GM23248 (cell line): ENCODE measurements around the gene SFXN2. TPM values are rescaled to one million over a fixed set of nuclear protein-coding genes. Genes with fewer than 3 reads are reported as not detected.
A peak's percentile ranks its signal among the peaks of the same experiment; 100 is the strongest.

Experiments used
- DNase-seq: peaks from one replicate; pipeline ENCODE4 v3.0.0-alpha.2; 2015
- H2AFZ ChIP-seq: fragments of 200-600 bp; sonication (generic); 2 replicates; pipeline ENCODE4 v1.6.1; 2016; ENCODE audit warnings: antibody characterized with exemption
- H3F3A ChIP-seq: fragments of 200-600 bp; sonication (generic); 2 replicates; pipeline ENCODE4 v1.6.1; 2016; ENCODE audit warnings: mild to moderate bottlenecking, antibody characterized with exemption, mixed run types; ENCODE audit not compliant: insufficient read depth
- H3K27ac ChIP-seq: fragments of 200-600 bp; sonication (generic); 2 replicates; pipeline ENCODE4 v1.5.1; 2016; ENCODE audit warnings: mild to moderate bottlenecking
- H3K27me3 ChIP-seq: fragments of 200-600 bp; sonication (generic); replicated peaks from 2 replicates; pipeline ENCODE4 v1.6.1; 2016; ENCODE audit warnings: mild to moderate bottlenecking; ENCODE audit not compliant: insufficient read depth
- H3K36me3 ChIP-seq: fragments of 200-600 bp; sonication (generic); 2 replicates; pipeline ENCODE4 v1.6.1; 2016; ENCODE audit warnings: low read depth, mild to moderate bottlenecking
- H3K4me1 ChIP-seq: fragments of 200-600 bp; sonication (generic); 2 replicates; pipeline ENCODE4 v1.6.1; 2016; ENCODE audit warnings: mild to moderate bottlenecking; ENCODE audit not compliant: insufficient read depth
- H3K4me2 ChIP-seq: fragments of 200-600 bp; sonication (generic); one replicate; pipeline ENCODE4 v1.6.1; 2016; ENCODE audit warnings: mild to moderate bottlenecking; ENCODE audit not compliant: unreplicated experiment
- H3K4me3 ChIP-seq: fragments of 200-600 bp; sonication (generic); 2 replicates; pipeline ENCODE4 v1.5.1; 2016; ENCODE audit warnings: mild to moderate bottlenecking
- H3K79me2 ChIP-seq: fragments of 200-600 bp; sonication (generic); 2 replicates; pipeline ENCODE4 v1.6.1; 2016; ENCODE audit warnings: mild to moderate bottlenecking; ENCODE audit not compliant: insufficient read depth
- H3K9ac ChIP-seq: fragments of 200-600 bp; sonication (generic); 2 replicates; pipeline ENCODE4 v1.6.1; 2016; ENCODE audit warnings: mild to moderate bottlenecking
- H3K9me2 ChIP-seq: fragments of 200-600 bp; sonication (generic); 2 replicates; pipeline ENCODE4 v1.6.1; 2016; ENCODE audit warnings: mixed run types, mild to moderate bottlenecking, moderate library complexity; ENCODE audit not compliant: insufficient read depth
- H3K9me3 ChIP-seq: fragments of 200-600 bp; sonication (generic); one replicate; pipeline ENCODE4 v1.6.1; 2017; ENCODE audit warnings: low read depth
- H4K20me1 ChIP-seq: fragments of 200-600 bp; sonication (generic); 2 replicates; pipeline ENCODE4 v1.6.0; 2016; ENCODE audit not compliant: insufficient read depth
- EZH2 ChIP-seq: fragments of 200-600 bp; sonication (generic); IDR thresholded peaks from 2 replicates; pipeline ENCODE4 v1.6.1; 2018; ENCODE audit warnings: antibody characterized with exemption, mild to moderate bottlenecking; ENCODE audit not compliant: insufficient read depth, poor library complexity, severe bottlenecking
- EZH2phosphoT487 ChIP-seq: fragments of 200-600 bp; sonication (generic); IDR thresholded peaks from 2 replicates; pipeline ENCODE4 v1.6.1; 2018; ENCODE audit warnings: antibody characterized with exemption, moderate library complexity, mild to moderate bottlenecking, low read depth; ENCODE audit not compliant: insufficient read depth
- WGBS, 2 experiments: methylation state at CpG; one replicate each; pipeline ENCODE4 v1.1.6; 2015 to 2017; ENCODE audit warnings: low lambda C conversion rate in 2 of 2, low coverage in 1 of 2; ENCODE audit errors: missing lambda C conversion rate in 2 of 2; 5-methylcytosine and 5-hydroxymethylcytosine counted together
- in situ Hi-C: fragments of 300-500 bp; cut with MboI; formaldehyde crosslinking; loops from 2 replicates; pipeline ENCODE4 v1.15.0; 2020
- polyA plus RNA-seq: library from polyadenylated mRNA; unstranded; fragments of >200 nt; fragmentation: Nextera tagmentation; extraction: Ambion mirVana; gene quantifications from 2 replicates; pipeline ENCODE4 v1.2.1, GENCODE V29; 2016
- total RNA-seq: library from RNA; depleted of rRNA; stranded (reverse); fragments of >200 nt; shearing (Covaris generic); gene quantifications from 2 replicates; pipeline ENCODE4 v1.2.3, GENCODE V29; 2014

The SFXN2 gene
- total and polyA plus RNA-seq, 2 experiments from 2014 or later: 1.1 to 1.7 TPM

DNA sequence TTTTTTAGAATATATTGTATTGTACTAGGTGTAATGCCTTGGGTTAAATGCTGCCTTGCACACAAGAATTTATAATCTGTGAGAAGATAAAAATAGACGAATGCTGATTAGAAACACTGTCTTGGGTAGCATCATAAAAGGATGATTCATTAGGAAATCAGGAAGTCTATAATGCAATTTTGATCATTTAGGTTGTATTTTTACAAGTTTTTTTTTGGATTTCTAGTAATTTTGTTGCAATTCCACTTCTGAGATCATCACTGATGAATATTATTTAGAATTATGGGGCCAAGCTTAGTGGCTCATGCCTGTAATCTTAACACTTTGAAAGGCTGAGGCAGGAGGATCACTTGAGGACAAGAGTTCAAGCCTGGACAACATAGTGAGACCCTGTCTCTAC is 58.9 kb downstream of the SFXN2 start:
- Histone ChIP-seq H3K27ac (peak overlapping the region; percentile 50), H3K36me3 (no peaks in the 10 kb centered on the region), H3F3A (peaks cover 28% of the 10 kb centered on the region), H3K27me3 (no peaks in the 10 kb centered on the region), H3K9me2 (no peaks in the 10 kb centered on the region), H3K9me3 (no peaks in the 10 kb centered on the region), H3K4me2 (peak overlapping the region; percentile 27), H2AFZ (no peak overlapping the region), H3K79me2 (peaks cover 62% of the 10 kb centered on the region), H3K4me1 (peaks cover 40% of the 10 kb centered on the region), H3K9ac (no peak overlapping the region), H4K20me1 (no peaks in the 10 kb centered on the region), H3K4me3 (no peak overlapping the region)
- TF ChIP-seq EZH2: no peak
- TF ChIP-seq EZH2phosphoT487: no peak
- WGBS, 2 experiments: 0% methylated on average over 1 of the region's 1 CpG
- in situ Hi-C loops: no loop called here
- DNase-seq: peak; percentile 59

DNA sequence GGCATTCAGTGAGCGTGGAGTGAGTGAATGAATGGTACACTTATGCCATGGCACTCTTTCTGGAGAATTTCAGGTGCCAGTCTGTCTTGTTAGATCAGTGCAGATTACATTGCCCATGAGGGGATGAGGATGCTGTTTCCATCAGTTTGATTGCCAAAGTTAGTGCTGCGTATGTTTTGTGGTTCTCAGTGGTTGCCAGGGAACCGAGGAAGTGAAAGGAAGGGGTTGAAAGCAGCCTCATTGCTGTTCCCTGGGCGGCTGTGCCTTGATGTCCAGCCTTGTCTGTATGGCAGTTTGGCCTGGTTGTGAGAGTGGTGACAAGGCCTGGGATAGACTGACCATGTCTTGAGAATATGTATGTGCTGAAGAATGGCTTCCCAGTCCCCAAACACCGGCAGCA is 59.5 kb downstream of the SFXN2 start:
- H3K9me3 ChIP-seq: no peaks in the 10 kb centered on the region
- DNase-seq: peak; percentile 32
- no peaks in the 10 kb centered on the region for H3K36me3 ChIP-seq
- H3F3A ChIP-seq: peaks cover 28% of the 10 kb centered on the region
- H2AFZ ChIP-seq: no peak overlapping the region
- peak overlapping the region; percentile 50 for H3K27ac ChIP-seq
- peaks cover 69% of the 10 kb centered on the region for H3K79me2 ChIP-seq
- peaks cover 40% of the 10 kb centered on the region for H3K4me1 ChIP-seq
- no peak overlapping the region for H3K9ac ChIP-seq
- H3K4me3 ChIP-seq: no peak overlapping the region
- in situ Hi-C loops: no loop called here
- 70 to 73% methylated on average over 5 of the region's 5 CpGs for WGBS, 2 experiments
- H3K27me3 ChIP-seq: no peaks in the 10 kb centered on the region
- no peaks in the 10 kb centered on the region for H4K20me1 ChIP-seq
- no peak for TF ChIP-seq EZH2phosphoT487
- no peak for TF ChIP-seq EZH2
- H3K9me2 ChIP-seq: no peaks in the 10 kb centered on the region
- H3K4me2 ChIP-seq: peak overlapping the region; percentile 27

DNA sequence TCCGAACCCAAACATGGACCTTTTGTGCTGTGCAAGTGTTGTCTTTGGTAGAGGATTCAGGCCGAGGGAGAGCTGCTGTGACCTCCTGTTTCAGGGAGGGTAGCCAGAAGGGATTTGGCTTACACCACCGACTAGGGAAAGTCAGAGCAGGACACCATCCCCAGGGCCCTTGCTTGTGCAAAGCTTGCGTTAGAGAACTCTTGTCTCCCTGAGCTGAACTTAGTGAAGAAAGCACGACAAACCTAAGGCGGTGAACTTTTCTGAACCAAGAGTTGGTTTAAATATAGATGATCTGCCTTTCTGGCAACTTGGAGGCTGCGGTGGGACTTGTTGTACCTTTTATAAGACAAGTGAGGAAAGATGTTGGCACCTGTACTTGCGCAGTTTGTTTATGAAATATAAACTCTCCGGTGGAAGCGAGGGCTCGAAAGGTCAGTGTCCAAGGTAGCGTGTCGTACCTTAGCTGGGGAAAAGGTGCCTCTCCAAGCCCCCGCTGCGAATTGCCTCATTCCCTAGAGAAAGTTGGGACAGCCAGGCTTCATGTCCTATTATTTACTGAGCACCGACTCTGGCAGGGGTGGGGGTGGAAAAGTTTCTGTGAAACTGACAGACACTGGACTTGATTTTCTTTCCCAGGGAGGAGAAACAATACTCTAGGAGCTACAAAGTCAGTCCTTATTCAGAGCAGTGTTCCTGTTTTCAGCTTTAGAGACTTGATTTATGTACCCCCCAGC is 60.9 kb downstream of the SFXN2 start:
- 60 to 61% methylated on average over 16 of the region's 16 CpGs for WGBS, 2 experiments
- H3K79me2 ChIP-seq: peaks cover 75% of the 10 kb centered on the region
- no peak for DNase-seq
- H3F3A ChIP-seq: peaks cover 39% of the 10 kb centered on the region
- in situ Hi-C loops: no loop called here
- H3K27me3 ChIP-seq: no peaks in the 10 kb centered on the region
- H3K9me3 ChIP-seq: no peaks in the 10 kb centered on the region
- no peaks in the 10 kb centered on the region for H3K36me3 ChIP-seq
- H3K27ac ChIP-seq: peak overlapping the region; percentile 78; the same call in 1 of the 2 replicates
- TF ChIP-seq EZH2: no peak
- TF ChIP-seq EZH2phosphoT487: no peak
- H3K9ac ChIP-seq: peak overlapping the region; percentile 71; the same call in 1 of the 2 replicates
- H2AFZ ChIP-seq: no peak overlapping the region
- peak overlapping the region; percentile 53 for H3K4me3 ChIP-seq
- H3K4me1 ChIP-seq: peaks cover 51% of the 10 kb centered on the region
- H3K4me2 ChIP-seq: peak overlapping the region; percentile 92
- no peaks in the 10 kb centered on the region for H3K9me2 ChIP-seq
- H4K20me1 ChIP-seq: no peaks in the 10 kb centered on the region; the same call in 1 of the 2 replicates

DNA sequence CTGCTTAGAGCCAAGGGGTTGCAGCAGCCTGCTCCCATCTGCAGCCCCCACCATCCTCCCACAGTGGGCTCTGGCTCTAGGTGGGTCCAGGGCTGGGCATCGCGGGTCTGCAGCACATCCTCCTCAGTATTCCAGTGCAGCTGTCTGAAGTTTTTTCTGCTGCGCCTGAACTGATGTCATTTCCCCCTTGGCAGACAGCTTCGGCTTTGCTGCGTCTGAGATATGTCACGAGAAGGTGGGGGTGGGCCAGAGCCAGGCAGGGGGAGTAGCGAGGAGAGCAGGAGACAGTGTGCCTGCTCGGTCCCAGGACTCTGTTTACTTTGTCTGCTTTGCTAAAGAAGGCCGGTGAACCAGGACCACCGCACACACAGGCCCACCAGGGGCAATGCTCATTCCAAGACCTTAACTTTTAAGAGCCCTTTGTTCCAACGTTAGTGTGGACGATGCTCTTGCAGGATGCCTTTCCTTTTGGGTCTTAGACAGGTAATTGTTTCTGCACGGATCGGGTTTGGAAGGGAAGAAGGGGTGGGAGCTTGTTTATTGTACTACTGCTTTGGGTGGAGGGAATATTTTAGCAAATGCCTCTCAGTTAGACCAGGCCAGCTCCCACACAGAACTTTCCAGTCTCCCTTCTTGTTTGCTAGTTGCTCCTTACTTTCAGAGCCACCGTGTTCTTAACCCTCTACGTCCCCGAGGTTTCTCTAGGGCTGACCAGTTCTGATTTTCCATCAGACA is 61.7 kb downstream of the SFXN2 start:
- no peaks in the 10 kb centered on the region; the same call in 1 of the 2 replicates for H4K20me1 ChIP-seq
- peaks cover 45% of the 10 kb centered on the region for H3F3A ChIP-seq
- H3K4me3 ChIP-seq: peak overlapping the region; percentile 53
- H3K27me3 ChIP-seq: no peaks in the 10 kb centered on the region
- no peaks in the 10 kb centered on the region for H3K9me2 ChIP-seq
- H3K79me2 ChIP-seq: peaks cover 75% of the 10 kb centered on the region
- no peaks in the 10 kb centered on the region for H3K9me3 ChIP-seq
- peak overlapping the region; percentile 71 for H3K9ac ChIP-seq
- in situ Hi-C loops: no loop called here
- peak overlapping the region; percentile 78 for H3K27ac ChIP-seq
- WGBS, 2 experiments: 3% methylated on average over 17 of the region's 17 CpGs
- TF ChIP-seq EZH2phosphoT487 (no peak), EZH2 (no peak)
- no peaks in the 10 kb centered on the region for H3K36me3 ChIP-seq
- H3K4me2 ChIP-seq: peak overlapping the region; percentile 92
- no peak overlapping the region; the same call in 1 of the 2 replicates for H2AFZ ChIP-seq
- peak; percentile 87 for DNase-seq
- H3K4me1 ChIP-seq: peaks cover 57% of the 10 kb centered on the region
